Skin epidermis (tissue), 12 donors: ENCODE data around the gene PLD2.

Source experiments
- H3K27ac ChIP-seq, 21 experiments: fragments of 200-600 bp; sonication (generic) in 11 of 21; one replicate each; pipeline ENCODE4 v1.5.0; 2020; ENCODE audit warnings: mild to moderate bottlenecking in 3 of 21, inconsistent platforms in 2 of 21, moderate library complexity in 2 of 21
- H3K4me3 ChIP-seq, 7 experiments: fragments of 200-600 bp; sonication (generic) in 2 of 7; one replicate each; pipeline ENCODE4 v1.5.0; 2020; ENCODE audit warnings: inconsistent platforms in 2 of 7, mild to moderate bottlenecking in 2 of 7, moderate library complexity in 1 of 7

Gene PLD2, protein sequence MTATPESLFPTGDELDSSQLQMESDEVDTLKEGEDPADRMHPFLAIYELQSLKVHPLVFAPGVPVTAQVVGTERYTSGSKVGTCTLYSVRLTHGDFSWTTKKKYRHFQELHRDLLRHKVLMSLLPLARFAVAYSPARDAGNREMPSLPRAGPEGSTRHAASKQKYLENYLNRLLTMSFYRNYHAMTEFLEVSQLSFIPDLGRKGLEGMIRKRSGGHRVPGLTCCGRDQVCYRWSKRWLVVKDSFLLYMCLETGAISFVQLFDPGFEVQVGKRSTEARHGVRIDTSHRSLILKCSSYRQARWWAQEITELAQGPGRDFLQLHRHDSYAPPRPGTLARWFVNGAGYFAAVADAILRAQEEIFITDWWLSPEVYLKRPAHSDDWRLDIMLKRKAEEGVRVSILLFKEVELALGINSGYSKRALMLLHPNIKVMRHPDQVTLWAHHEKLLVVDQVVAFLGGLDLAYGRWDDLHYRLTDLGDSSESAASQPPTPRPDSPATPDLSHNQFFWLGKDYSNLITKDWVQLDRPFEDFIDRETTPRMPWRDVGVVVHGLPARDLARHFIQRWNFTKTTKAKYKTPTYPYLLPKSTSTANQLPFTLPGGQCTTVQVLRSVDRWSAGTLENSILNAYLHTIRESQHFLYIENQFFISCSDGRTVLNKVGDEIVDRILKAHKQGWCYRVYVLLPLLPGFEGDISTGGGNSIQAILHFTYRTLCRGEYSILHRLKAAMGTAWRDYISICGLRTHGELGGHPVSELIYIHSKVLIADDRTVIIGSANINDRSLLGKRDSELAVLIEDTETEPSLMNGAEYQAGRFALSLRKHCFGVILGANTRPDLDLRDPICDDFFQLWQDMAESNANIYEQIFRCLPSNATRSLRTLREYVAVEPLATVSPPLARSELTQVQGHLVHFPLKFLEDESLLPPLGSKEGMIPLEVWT

DNA sequence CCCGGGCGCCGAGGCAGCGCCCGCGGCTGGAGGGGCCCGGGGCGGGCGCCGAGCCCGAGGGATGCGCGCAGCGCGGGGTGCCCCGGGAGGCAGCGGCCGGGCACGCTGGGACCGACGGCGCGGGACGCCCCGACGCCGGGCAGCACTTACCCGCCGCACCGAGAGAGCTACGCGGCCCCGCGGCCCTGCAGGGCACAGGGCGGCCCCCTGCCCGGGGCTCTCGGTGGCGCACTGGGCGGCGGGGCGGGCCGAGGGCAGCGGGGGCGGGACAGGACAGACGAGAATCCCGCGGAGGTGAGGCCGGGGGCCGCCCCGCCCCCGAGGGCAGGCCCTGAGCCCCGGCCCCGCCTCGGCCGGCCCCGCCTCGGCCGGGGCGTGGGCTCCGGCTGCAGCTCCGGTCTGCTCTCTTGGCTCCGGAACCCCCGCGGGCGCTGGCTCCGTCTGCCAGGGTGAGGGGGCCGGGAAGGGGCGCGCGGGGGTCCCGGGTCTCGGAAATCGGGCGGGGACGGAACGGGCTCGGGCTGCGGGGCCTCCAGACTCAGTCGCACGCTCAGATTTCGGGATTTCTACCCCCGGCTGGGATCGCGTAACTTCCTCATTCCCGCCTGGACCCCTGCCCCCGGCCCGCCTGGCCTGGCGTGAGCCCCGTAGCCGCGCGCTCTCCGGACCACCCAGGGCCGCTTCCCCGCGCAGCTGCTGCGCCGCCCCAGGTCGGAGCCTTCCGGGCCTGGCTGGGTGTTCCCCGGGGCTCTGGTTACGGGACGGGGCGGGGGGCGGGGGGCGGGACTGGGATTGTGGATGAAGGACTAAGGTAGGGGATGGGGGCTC lies at the start of gene PLD2:
TSS of gene PLD2 (plus strand) at position 376 of the 828 bp plus-strand sequence. CDS start 621 bp downstream, outside the sequence.
- H3K27ac ChIP-seq, result peak within 1 kb of the TSS; percentile 8 to 98 (median 90)
- peak within 1 kb of the TSS; percentile 67 to 89 (median 74) for H3K4me3 ChIP-seq

DNA sequence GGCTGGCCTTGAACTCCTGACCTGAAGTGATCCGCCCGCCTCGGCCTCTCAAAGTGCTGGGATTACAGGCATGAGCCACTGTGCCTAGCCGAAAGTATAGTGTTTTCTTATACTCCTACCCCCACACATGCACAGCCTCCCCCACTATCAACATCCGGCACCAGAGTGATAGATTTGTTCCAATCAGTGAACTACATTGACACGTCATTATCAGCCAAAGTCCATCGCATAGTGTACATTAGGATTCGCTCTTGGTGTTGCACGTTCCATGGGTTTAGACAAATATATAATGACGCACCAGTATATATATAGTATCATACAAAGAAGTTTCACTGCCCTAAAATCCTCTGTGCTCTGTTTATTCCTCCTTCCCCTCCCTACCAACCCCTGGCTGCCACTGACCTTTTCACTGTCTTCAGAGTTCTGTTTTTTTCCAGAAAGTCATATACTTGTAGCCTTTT lies 47.1 kb upstream of the PLD2 start:
- Histone ChIP-seq H3K27ac (peak overlapping the region in 1 of 21 experiments; percentile 6), H3K4me3 (no peak overlapping the region)

DNA sequence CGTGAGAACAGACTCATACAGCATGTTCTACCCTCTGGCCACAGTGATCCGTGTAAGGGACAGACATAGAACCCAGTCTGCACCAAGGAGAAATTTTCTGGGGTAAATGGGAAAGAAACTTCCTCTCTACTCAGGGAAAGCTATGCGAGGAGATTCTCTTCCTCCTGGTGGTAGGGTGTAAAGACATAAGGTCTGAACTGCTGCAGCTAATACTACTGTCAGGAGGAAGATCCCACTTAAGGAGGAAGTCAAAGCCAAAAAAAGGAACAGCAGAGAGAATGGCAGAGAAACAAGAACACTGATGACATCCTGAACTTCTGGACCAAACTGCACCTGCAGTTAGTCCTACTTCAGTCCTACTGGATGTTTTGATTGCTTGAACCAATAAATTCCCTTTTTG lies 42.4 kb upstream of the PLD2 start:
- Histone ChIP-seq H3K4me3 (no peak overlapping the region), H3K27ac (peak overlapping the region in 4 of 21 experiments; percentile 14 to 58 (median 49))

DNA sequence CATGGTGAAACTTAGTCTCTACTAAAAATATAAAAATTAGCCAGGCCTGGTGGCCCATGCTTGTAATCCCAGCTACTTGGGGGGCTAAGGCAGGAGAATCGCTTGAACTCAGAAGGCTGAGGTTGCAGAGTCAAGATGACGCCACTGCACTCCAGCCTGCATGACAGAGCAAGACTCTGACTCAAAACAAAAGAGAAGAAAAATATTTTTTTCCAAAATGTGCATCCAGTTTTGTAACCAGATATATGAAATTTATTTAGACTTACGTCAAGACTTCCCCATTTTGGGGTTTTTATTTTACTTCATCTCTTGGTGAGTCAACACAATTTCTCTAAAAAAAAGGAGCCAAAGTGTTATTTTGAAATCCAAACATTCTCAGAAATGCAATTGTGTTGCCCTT lies 40.8 kb upstream of the PLD2 start:
- H3K4me3 ChIP-seq, result no peak overlapping the region
- H3K27ac ChIP-seq, result peak overlapping the region in 10 of 21 experiments; percentile 8 to 72 (median 50)

DNA sequence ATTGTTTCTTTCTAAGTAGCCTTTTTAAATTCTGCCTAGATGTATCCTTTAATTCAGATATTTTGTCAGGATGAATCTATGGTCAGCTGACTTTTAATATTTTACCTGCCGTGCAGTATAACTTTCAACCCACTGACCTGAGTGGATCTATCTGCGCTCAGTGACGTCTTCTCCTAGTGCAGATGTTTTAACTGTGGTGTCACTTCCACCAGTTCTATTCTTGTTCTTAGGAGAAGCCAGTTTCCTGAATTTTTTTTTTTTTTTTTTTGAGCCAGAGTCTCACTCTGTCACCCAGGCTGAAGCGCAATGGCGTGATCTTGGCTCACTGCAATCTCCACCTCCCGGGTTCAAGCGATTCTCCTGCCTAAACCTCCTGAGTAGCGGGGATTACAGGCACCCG lies 40.2 kb upstream of the PLD2 start:
- peak overlapping the region in 5 of 21 experiments; percentile 10 to 72 (median 26) for H3K27ac ChIP-seq
- no peak overlapping the region for H3K4me3 ChIP-seq

DNA sequence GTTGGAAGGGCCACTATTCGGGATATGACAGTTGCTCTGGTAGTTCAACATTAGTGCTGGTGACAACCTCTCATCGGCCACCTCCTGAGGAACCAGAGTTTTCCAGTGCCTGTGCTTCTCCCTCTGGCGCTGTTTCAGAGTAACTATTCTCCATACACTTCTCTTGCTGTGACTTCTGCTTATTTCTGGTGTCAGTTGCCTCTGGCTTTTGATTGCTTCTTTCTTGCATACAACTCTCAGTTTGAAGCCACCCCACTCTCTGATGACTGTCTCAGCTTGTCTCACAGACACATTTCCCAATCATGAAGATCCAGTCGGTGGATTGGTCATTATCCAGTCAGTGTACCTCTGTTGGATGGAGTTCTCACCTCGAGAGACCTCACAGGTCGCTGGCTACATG lies 38.7 kb upstream of the PLD2 start:
- no peak overlapping the region for H3K4me3 ChIP-seq

GRCh38 chr17:4769628-4770027 lies 37.3 kb upstream of the PLD2 start:
- H3K27ac ChIP-seq, result peak overlapping the region in 2 of 21 experiments; percentile 22 to 26
- no peak overlapping the region for H3K4me3 ChIP-seq

More for the DNA sequence above, 38.7 kb upstream of the PLD2 start:
- H3K27ac ChIP-seq, result peak overlapping the region in 1 of 21 experiments; percentile 15

GRCh38 chr17:4771519-4772234 lies 35.3 kb upstream of the PLD2 start, which contains the start of gene TM4SF5:
Gene TM4SF5, plus strand, starts transcription at chr17:4771886. Its CDS starts 37 bp downstream, at chr17:4771923.
- no peak within 1 kb of the TSS for H3K4me3 ChIP-seq

GRCh38 chr17:4772235-4772613 lies 34.7 kb upstream of the PLD2 start:
- H3K4me3 ChIP-seq, result no peak overlapping the region
- no peak overlapping the region for H3K27ac ChIP-seq

More at GRCh38 chr17:4771519-4772234, 35.3 kb upstream of the PLD2 start, which contains the start of gene TM4SF5:
- H3K27ac ChIP-seq, result no peak within 1 kb of the TSS

DNA sequence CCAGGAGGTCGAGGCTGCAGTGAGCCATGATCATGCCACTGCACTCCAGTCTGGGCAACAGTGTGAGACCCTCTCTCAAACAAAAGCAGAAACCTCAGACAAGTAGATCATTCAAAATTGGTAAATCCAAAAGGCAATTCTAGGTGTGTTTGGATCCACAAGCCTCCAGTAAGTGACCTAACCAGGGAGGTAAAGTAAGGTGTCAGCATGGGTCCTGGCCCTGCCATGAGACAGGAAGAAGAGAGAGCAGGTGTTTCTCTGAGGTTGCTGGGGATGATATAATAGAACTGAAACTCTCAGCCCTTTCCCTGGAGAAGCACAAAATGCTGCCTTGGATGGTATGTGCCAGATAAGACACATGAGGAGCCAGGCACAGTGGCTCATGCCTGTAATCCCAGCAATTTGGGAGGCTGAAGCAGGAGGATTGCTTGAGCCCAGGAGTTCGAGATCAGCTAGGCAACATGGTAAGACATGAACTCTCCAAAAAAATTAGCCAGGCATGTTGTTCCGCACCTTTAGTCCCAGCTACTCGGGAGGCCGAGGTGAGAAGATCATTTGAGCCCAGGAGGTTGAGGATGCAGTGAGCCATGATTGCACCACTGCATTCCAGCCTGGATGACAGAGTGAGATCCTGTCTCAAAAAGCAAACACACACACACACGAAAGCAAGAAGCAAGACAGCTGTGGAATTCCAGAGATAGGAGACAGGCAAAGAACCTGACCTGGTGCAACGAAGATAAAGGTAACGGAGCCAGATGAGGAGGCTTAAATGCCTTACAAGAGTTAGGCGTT lies 28.8 kb upstream of the PLD2 start:
- no peak overlapping the region for H3K27ac ChIP-seq
- H3K4me3 ChIP-seq, result no peak overlapping the region

GRCh38 chr17:4780325-4780955 lies 26.5 kb upstream of the PLD2 start:
- H3K27ac ChIP-seq, result no peak overlapping the region
- no peak overlapping the region for H3K4me3 ChIP-seq

DNA sequence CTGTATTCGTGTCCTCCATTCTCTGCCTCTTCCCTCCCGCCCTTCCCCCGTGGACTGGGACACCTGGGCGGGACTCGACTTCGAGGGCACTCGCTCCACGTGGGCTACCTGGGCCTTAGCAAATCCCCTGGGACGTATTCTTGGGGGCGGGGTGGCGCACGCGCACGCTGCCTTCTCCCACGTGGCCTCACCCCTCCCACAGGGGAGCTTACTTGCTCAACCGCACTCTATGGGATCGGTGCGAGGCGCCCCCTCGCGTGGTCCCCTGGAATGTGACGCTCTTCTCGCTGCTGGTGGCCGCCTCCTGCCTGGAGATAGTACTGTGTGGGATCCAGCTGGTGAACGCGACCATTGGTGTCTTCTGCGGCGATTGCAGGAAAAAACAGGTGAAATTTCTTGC lies 24.3 kb upstream of the PLD2 start:
- Histone ChIP-seq H3K4me3 (no peak overlapping the region), H3K27ac (no peak overlapping the region)

- H3K27ac ChIP-seq, result peak overlapping the region in 1 of 21 experiments; percentile 26
- H3K4me3 ChIP-seq, result peak overlapping the region in 1 of 7 experiments; percentile 8
Observed at GRCh38 chr17:4785311-4786105, 21.4 kb upstream of the PLD2 start.

DNA sequence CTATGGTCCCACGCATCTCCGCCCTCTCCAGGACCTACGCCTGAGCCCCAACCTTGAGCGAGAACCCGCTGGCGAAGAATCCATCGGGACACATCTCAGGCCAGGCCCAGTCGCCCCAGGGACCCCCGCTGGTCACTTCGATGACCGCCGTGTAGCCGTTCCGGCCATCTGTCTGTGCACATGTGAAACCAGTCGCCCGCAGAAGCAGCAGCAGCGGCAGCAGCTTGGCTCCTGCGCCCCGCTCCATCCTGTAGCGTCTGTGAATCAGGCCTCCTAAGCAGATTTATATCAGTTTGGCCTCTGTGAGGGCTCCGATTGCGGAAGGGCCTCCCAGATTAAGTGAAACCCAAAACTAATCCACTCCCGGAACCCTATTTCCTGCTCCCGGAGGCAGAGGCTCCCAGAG lies 20.8 kb upstream of the PLD2 start, which contains the start of gene VMO1:
TSS of gene VMO1 (minus strand) at position 259 of the 406 bp plus-strand sequence. CDS start at position 247, 12 bp downstream.
- peak within 1 kb of the TSS in 2 of 21 experiments; percentile 25 to 26 for H3K27ac ChIP-seq
- H3K4me3 ChIP-seq, result peak within 1 kb of the TSS in 1 of 7 experiments; percentile 15

DNA sequence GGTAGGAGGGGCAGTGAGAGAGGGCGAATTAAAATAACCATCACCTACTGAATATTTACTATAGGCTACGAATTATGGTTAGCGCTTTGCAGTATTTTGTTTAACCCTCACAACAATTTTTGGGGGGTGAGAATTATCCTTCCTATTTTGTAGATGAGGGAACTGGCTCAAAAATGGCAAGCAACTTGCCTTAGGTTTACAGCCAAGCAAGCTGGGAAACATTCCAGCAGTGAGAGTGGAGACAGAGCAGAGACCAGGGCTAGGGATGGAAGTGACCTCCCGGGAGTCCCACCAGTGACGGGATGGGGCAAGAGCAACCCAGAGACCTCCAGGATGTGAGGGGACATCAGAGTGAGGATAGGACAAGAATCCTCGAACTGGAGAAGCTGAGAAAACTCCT lies 20.4 kb upstream of the PLD2 start:
- Histone ChIP-seq H3K4me3 (peak overlapping the region in 1 of 7 experiments; percentile 8), H3K27ac (no peak overlapping the region)

- Histone ChIP-seq H3K4me3 (peak overlapping the region in 6 of 7 experiments; percentile 46 to 79 (median 64)), H3K27ac (peak overlapping the region in 12 of 21 experiments; percentile 89 to 98 (median 96))
Observed at GRCh38 chr17:4788159-4788806, 18.7 kb upstream of the PLD2 start.
